Endothelial cell of umbilical vein (primary cell): ENCODE measurements around the gene GDPGP1.

Source experiments
- EZH2 ChIP-seq: IDR thresholded peaks from 2 replicates; pipeline ENCODE4 v1.6.1; 2012; ENCODE audit warnings: borderline replicate concordance, low read depth, mild to moderate bottlenecking, moderate library complexity, low read length, inconsistent platforms; ENCODE audit not compliant: severe bottlenecking
- GATA2 ChIP-seq: IDR thresholded peaks from 2 replicates; pipeline ENCODE4 v1.7.0; 2011; ENCODE audit warnings: low read depth, mild to moderate bottlenecking, moderate library complexity, mixed read lengths, low read length; ENCODE audit not compliant: insufficient read length, insufficient read depth
- POLR2AphosphoS5 ChIP-seq: IDR thresholded peaks from 2 replicates; pipeline ENCODE4 v1.6.1; 2012; ENCODE audit warnings: low read depth, mild to moderate bottlenecking, control low read depth, low read length, moderate library complexity; ENCODE audit not compliant: insufficient read depth
- TF ChIP-seq, protein P1 (sequence below), 2 donors: IDR thresholded peaks; 1 replicate in 1 of 2; 2 replicates in 1 of 2; pipeline ENCODE4 v1.5.1; 2011; ENCODE audit warnings: low read length in 2 of 2, mild to moderate bottlenecking in 2 of 2, moderate library complexity in 2 of 2, control low read depth in 1 of 2, inconsistent platforms in 1 of 2, low read depth in 1 of 2; ENCODE audit not compliant: insufficient read depth in 1 of 2; ENCODE audit errors: extremely low read depth in 1 of 2

DNA sequence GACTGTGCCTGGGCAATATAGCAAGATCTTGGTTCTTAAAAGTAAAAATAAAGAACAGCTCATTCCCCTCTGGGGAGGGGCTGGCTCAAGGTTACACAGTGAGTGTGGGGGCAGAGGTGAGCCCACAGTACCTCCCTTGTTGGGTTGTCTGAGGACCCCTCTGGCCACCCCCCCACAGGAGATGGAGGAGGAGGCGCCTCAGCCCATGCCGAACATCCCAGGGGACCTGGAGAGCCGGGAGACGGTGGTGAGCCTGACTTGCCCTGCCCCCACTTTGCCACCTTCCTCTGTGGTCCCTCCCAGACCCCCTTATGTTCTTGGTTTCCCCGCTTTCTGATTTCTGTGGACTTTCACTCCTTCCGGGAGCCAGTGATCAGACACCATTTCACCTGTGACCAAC is 60.1 kb downstream of the GDPGP1 start:
- TF ChIP-seq, protein P1, sequence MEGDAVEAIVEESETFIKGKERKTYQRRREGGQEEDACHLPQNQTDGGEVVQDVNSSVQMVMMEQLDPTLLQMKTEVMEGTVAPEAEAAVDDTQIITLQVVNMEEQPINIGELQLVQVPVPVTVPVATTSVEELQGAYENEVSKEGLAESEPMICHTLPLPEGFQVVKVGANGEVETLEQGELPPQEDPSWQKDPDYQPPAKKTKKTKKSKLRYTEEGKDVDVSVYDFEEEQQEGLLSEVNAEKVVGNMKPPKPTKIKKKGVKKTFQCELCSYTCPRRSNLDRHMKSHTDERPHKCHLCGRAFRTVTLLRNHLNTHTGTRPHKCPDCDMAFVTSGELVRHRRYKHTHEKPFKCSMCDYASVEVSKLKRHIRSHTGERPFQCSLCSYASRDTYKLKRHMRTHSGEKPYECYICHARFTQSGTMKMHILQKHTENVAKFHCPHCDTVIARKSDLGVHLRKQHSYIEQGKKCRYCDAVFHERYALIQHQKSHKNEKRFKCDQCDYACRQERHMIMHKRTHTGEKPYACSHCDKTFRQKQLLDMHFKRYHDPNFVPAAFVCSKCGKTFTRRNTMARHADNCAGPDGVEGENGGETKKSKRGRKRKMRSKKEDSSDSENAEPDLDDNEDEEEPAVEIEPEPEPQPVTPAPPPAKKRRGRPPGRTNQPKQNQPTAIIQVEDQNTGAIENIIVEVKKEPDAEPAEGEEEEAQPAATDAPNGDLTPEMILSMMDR (IDR thresholded peaks at IDR 0.05; ENCODE audit: extremely low read depth in 1 of 2, insufficient read depth in 1 of 2, low read depth in 1 of 2, low read length in 2 of 2) = no peak
- TF ChIP-seq GATA2 (no peak), EZH2 (no peak), POLR2AphosphoS5 (no peak)
